Right lung (tissue), 5 donors: ENCODE results near the gene MR1. TPM values are rescaled to one million over a fixed set of nuclear protein-coding genes. Genes with fewer than 3 reads are reported as not detected.

ENCODE experiments used
- DNase-seq, 2 donors: peaks; one replicate each; pipeline ENCODE4 v3.0.0-alpha.2; 2013
- polyA plus RNA-seq, 5 donors: library from polyadenylated mRNA; unstranded; fragments of 120-200 nt; gene quantifications; one replicate each; pipeline versions ENCODE4 v1.2.1 to v1.2.3, GENCODE V29; 2013; ENCODE audit warnings: inconsistent platforms in 1 of 5, low replicate concordance in 1 of 5; ENCODE audit not compliant: insufficient read length in 5 of 5, insufficient read depth in 1 of 5

Gene MR1
- polyA plus RNA-seq, 5 donors = 5.8 to 8.3 (median 6.9) TPM

DNA sequence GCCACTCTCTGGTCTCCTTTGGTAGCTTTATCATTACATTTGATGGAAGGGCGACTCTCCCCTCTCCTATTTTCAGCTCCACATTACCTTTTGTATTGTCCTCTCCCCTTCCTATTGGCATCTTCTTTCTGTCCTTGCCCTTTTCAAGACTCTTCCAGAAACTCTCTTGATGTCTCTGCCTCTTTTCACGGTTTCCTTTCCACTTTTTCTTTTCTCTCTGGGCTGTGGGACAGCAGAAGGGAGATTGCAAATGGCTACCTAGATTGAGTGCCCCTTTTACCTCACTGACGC is 72.2 kb downstream of the MR1 start:
- no peak for DNase-seq

- DNase-seq = no peak
Observed at GRCh38 chr1:181106479-181106878, 72.7 kb downstream of the MR1 start.

GRCh38 chr1:181107711-181108110 is 73.9 kb downstream of the MR1 start:
- DNase-seq = no peak

DNA sequence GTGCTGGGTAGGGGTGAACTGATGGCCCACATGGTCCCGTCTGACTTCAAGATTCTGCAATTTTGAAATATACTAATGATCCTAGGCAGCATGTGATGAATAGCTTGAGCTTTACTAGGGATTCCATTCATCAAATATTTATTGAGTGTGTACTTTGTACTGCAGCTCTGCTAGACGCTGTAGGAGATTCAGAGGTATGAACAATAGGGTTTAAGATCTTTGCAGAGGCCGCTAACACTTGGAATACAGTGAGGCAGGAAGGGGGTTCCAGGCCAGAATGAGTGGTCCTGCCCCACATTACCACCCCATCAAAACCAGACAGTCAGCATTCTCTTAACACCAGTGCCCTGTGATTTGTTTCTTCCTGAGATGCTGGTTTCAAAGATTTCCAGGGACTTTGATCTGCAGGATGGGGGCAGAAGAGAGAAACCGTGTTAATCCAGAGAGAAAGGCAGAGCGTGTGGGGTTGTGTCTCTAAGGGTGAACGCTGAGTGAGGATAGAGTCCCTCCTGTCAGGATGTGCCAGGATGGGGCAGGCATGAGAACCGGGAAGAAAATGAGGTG is 74.6 kb downstream of the MR1 start:
- DNase-seq = no peak

- DNase-seq = no peak
Observed at GRCh38 chr1:181110013-181110412, 76.2 kb downstream of the MR1 start.

Other genes with a start within 250 kb of the MR1 start
- 10 to 100 TPM in 2 of 5 donors, 1 to 10 TPM in 3; 6.2 to 12.4 (median 9.5) TPM for gene KIAA1614, start 121.1 kb upstream of the MR1 start, polyA plus RNA-seq
- 10 to 100 TPM; 27.3 to 34.5 (median 32.1) TPM for gene STX6, start 11.1 kb upstream of the MR1 start, polyA plus RNA-seq
- gene IER5, start 54.7 kb downstream of the MR1 start, polyA plus RNA-seq = 10 to 100 TPM in 1 of 5 donors, 1 to 10 TPM in 4; 5.8 to 13.2 (median 9.2) TPM